GM19238 (cell line): ENCODE measurements around the gene RALGPS2.
"Not testable (repeated sequence)": the region's sequence is repeated elsewhere in the genome, so short reads cannot be mapped to it uniquely, and the experiment has no call there.

Experiments
- DNase-seq: peaks from one replicate; pipeline ENCODE4 v3.0.0; 2011; ENCODE audit warnings: low spot score; ENCODE audit not compliant: insufficient read length

RALGPS2 gene

GRCh38 chr1:178940068-178940765, 215.2 kb downstream of the RALGPS2 start:
- no peak for DNase-seq

GRCh38 chr1:178941261-178941689, 216.2 kb downstream of the RALGPS2 start:
- DNase-seq = no peak

DNA sequence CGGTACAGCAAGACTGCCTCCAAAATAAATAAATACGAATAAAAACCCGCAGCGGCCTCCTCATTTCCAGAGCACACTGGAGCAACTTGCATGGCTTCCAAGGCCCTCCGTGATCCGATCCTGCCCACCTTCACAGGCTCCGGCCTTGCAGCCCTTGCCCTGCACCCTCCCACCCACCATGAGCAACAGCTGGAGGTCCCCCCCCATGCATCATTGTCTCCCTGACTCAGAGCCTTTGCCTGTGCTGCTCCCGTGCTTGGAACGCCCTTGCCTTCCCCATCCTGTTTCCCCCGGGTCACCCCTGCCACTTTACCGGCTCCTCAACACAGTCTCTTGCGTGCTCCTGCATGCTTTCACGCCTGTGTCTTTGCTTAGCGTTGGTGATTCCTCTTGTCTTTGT, 216.8 kb downstream of the RALGPS2 start:
- no peak for DNase-seq

DNA sequence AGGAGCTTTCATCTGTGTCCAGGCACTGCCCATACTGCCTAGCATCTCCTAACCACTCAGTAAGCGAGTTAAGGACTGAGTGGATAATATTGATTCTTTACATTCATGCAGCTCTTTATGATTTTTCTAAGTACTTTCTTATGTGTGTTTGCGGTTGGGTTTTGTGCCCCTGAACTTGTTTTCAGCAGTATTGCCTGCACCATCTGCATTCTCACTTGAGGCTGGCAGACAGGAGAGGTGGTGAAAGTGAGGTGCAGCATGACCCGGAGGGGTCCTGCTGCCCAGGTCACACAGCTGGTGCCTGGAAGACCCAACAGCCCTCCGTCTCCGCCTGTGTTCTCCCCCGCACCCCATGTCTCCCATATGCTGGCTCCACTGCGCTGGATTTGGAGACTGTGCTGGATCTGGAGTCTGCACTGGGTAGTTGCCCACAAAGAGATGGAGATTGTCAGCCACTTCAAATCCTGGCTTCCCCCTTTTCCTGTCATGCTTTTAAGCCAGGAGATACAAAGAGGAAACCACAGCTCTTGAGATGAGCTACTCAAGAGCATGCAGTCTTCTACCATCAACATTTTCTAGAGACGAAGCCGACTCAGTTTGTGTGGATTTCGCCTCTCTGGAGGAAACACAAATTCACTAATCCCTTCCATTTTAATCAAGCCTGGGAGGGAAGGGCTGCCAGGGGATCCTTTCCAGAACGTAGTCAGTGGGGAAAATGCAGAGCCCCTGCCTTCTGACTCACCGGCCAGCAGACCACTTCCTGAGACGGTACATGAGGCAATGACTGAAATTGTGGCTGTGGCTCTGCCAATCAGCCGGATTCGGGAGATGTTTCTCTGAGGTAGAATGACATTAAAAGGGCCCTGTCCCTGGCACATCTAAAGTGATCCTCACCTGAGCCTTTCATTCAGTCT, 217.5 kb downstream of the RALGPS2 start:
- no peak for DNase-seq

DNA sequence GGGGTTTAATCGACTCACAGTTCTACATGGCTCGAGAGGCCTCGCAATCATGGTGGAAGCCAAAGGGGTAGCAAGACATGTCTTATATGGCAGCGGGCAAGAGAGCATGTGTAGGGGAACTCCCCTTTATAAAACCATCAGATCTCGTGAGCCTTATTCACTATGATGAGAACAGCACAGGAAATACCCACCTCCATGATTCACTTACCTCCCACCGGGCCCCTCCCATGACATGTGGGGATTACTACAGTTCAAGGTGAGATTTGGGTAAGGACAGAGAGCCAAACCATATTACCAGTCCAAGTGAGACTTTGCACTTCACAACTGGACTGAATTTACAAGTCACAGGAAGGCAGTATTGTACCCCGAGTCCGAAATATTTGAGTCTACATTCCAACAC, 219.7 kb downstream of the RALGPS2 start:
- no peak for DNase-seq

DNA sequence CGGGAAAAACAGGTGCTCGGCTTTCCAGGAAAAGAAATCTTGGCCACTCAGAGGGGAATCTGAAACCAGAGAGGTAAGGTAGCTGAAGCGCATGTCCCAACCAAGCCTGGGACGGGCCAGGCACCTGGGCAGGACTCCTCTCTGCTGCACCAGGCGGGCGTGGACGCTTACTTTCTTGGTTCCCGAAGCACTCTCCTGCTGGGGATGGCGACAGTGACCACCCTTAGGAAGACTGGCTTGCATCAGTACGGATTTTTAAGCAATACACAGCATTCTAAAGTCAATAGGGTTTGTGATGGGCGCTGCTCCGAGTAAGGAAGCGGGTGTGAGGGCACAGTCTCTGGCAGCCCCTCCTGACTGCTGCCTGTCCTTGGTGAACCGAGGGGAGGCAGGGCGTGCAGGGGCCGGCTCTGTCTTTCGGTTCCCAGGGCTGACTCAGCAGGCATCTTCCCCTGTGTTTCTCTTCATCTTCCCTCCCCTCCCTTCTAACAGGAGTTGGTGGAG, 220.8 kb downstream of the RALGPS2 start:
- DNase-seq = no peak

GRCh38 chr1:178946416-178946815, 221.4 kb downstream of the RALGPS2 start:
- no peak for DNase-seq

DNA sequence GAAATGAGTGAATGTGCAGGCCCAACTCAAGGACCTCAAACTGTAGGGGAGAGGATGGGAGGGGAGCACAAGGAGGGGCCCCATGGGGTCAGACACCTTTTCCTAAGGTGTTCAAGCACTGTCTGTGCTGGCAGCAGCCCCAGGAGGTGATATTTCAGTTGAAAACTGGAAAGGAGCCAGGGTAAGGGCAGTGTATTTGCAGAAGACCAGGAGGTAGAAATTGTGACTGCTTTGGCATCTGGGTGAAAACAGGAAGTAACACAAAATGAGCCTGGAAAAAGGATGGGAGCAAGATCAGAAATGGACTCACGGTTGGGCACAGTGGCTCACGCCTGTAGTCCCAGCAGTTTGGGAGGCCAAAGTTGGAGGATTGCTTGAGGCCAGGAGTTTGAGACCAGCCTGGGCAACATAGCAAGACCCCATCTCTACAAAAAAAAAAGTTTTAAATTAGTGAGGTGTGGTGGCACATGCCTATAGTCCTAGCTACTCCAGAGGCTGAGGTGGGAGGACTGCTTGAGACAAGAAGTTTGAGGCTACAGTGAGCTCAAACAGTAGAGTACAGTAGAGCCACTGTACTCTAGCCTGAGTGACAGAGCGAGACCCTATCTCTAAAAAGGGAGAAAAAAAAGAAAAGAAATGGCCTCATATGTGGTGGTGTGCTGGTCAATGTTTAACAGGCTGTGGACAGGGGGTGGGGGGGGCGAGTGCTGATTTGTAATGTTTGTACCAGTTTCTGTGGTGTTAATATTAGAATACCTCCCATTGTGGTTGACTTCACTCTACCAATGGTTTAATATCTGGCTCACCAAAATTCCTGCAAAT, 222.0 kb downstream of the RALGPS2 start:
- DNase-seq = no peak

DNA sequence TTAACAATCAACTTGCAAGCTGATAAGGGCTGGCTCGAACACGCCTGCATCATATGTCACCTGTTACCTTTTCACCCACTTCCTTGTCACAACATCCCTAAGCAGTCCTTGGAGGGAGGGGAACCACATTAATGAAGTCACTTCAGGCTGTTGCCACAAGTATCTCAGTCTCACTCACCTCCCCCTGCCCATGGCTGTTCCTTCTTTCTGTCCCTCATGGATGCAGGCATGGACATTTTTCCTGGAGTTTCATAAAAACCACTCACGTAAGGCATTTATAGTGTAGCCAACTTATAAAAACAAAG, 222.6 kb downstream of the RALGPS2 start:
- DNase-seq = no peak

DNA sequence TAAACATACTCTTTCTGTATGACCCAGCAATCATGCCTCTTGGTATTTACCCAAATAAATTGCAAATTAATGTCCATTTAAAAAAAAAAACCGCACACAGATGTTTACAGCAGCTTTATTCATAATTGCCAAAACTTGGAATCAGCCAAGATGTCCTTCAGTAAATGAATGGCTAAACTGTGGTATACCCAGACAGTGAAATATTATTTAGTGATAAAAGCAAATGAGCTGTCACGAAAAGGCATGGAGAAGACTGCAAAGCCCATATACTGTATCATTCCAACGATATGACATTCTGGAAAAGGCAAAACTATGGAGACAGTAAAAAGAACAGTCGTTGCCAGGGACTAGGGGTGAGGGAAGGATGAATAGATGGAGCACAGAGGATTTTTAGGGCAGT, 223.6 kb downstream of the RALGPS2 start:
- no peak for DNase-seq

GRCh38 chr1:178949866-178950265, 224.8 kb downstream of the RALGPS2 start:
- DNase-seq = not testable (repeated sequence)

- no peak for DNase-seq
These were observed 226.6 kb downstream of the RALGPS2 start for GRCh38 chr1:178951600-178951999.

DNA sequence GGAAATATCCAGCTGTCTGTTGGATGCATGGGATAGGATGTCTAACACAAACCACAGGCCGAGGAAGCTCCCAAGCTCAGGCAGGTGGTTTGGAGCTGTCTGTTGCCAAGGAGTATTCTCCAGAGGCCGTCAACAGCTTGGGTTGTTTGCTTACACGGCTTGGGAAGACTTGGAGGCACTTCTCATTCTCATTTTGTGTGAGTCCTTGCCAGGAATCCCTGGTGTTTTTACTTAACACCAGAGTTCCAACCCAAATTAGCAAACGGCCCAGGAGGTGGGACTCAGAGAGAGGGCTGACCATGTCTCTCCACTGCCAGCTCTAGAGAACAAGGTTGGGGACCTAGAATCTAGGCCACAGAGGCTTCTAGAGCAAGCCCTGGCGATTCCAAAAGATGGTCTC, 228.0 kb downstream of the RALGPS2 start:
- DNase-seq = no peak

- DNase-seq = no peak
These were observed 228.7 kb downstream of the RALGPS2 start for GRCh38 chr1:178953538-178954324.

- DNase-seq = no peak
These were observed 229.3 kb downstream of the RALGPS2 start for GRCh38 chr1:178954325-178954690.

GRCh38 chr1:178954937-178955336, 229.9 kb downstream of the RALGPS2 start:
- no peak for DNase-seq

GRCh38 chr1:178955391-178955954, 230.4 kb downstream of the RALGPS2 start:
- DNase-seq = no peak

DNA sequence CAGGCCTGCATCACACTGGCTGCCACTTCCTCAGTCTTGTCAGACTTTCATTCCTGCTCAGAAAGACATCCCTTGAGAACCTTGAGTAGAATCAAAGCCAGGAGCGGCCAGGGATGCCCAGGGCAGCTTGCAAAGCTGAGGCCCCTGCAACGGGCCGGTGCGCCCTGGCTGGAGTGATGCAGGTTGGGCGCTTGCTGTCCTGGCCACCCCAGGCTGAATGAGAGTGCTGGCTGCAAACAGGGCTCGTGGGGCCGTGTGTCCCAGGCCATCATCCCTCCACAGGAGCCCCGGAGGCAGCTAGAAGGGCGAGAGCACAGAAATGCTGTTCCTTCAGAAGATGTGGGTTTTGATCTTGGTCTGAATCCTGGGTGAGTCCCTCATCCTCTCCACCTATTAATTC, 233.4 kb downstream of the RALGPS2 start:
- no peak for DNase-seq

- no peak for DNase-seq
These were observed 234.8 kb downstream of the RALGPS2 start for GRCh38 chr1:178959543-178960460.
